GM23248 (cell line): ENCODE data around the gene RAB35. TPM values are rescaled to one million over a fixed set of nuclear protein-coding genes. Genes with fewer than 3 reads are reported as not detected.
A peak's percentile ranks its signal among the peaks of the same experiment; 100 is the strongest.

Experiments
- DNase-seq: peaks from one replicate; pipeline ENCODE4 v3.0.0-alpha.2; 2015
- H2AFZ ChIP-seq: fragments of 200-600 bp; sonication (generic); 2 replicates; pipeline ENCODE4 v1.6.1; 2016; ENCODE audit warnings: antibody characterized with exemption
- H3F3A ChIP-seq: fragments of 200-600 bp; sonication (generic); 2 replicates; pipeline ENCODE4 v1.6.1; 2016; ENCODE audit warnings: mild to moderate bottlenecking, antibody characterized with exemption, mixed run types; ENCODE audit not compliant: insufficient read depth
- H3K27ac ChIP-seq: fragments of 200-600 bp; sonication (generic); 2 replicates; pipeline ENCODE4 v1.5.1; 2016; ENCODE audit warnings: mild to moderate bottlenecking
- H3K27me3 ChIP-seq: fragments of 200-600 bp; sonication (generic); replicated peaks from 2 replicates; pipeline ENCODE4 v1.6.1; 2016; ENCODE audit warnings: mild to moderate bottlenecking; ENCODE audit not compliant: insufficient read depth
- H3K36me3 ChIP-seq: fragments of 200-600 bp; sonication (generic); 2 replicates; pipeline ENCODE4 v1.6.1; 2016; ENCODE audit warnings: low read depth, mild to moderate bottlenecking
- H3K4me1 ChIP-seq: fragments of 200-600 bp; sonication (generic); 2 replicates; pipeline ENCODE4 v1.6.1; 2016; ENCODE audit warnings: mild to moderate bottlenecking; ENCODE audit not compliant: insufficient read depth
- H3K4me2 ChIP-seq: fragments of 200-600 bp; sonication (generic); one replicate; pipeline ENCODE4 v1.6.1; 2016; ENCODE audit warnings: mild to moderate bottlenecking; ENCODE audit not compliant: unreplicated experiment
- H3K4me3 ChIP-seq: fragments of 200-600 bp; sonication (generic); 2 replicates; pipeline ENCODE4 v1.5.1; 2016; ENCODE audit warnings: mild to moderate bottlenecking
- H3K79me2 ChIP-seq: fragments of 200-600 bp; sonication (generic); 2 replicates; pipeline ENCODE4 v1.6.1; 2016; ENCODE audit warnings: mild to moderate bottlenecking; ENCODE audit not compliant: insufficient read depth
- H3K9ac ChIP-seq: fragments of 200-600 bp; sonication (generic); 2 replicates; pipeline ENCODE4 v1.6.1; 2016; ENCODE audit warnings: mild to moderate bottlenecking
- H3K9me2 ChIP-seq: fragments of 200-600 bp; sonication (generic); 2 replicates; pipeline ENCODE4 v1.6.1; 2016; ENCODE audit warnings: mixed run types, mild to moderate bottlenecking, moderate library complexity; ENCODE audit not compliant: insufficient read depth
- H3K9me3 ChIP-seq: fragments of 200-600 bp; sonication (generic); one replicate; pipeline ENCODE4 v1.6.1; 2017; ENCODE audit warnings: low read depth
- H4K20me1 ChIP-seq: fragments of 200-600 bp; sonication (generic); 2 replicates; pipeline ENCODE4 v1.6.0; 2016; ENCODE audit not compliant: insufficient read depth
- EZH2 ChIP-seq: fragments of 200-600 bp; sonication (generic); IDR thresholded peaks from 2 replicates; pipeline ENCODE4 v1.6.1; 2018; ENCODE audit warnings: antibody characterized with exemption, mild to moderate bottlenecking; ENCODE audit not compliant: insufficient read depth, poor library complexity, severe bottlenecking
- EZH2phosphoT487 ChIP-seq: fragments of 200-600 bp; sonication (generic); IDR thresholded peaks from 2 replicates; pipeline ENCODE4 v1.6.1; 2018; ENCODE audit warnings: antibody characterized with exemption, moderate library complexity, mild to moderate bottlenecking, low read depth; ENCODE audit not compliant: insufficient read depth
- WGBS, 2 experiments: methylation state at CpG; one replicate each; pipeline ENCODE4 v1.1.6; 2015 to 2017; ENCODE audit warnings: low lambda C conversion rate in 2 of 2, low coverage in 1 of 2; ENCODE audit errors: missing lambda C conversion rate in 2 of 2; 5-methylcytosine and 5-hydroxymethylcytosine counted together
- in situ Hi-C: fragments of 300-500 bp; cut with MboI; formaldehyde crosslinking; loops from 2 replicates; pipeline ENCODE4 v1.15.0; 2020
- polyA plus RNA-seq: library from polyadenylated mRNA; unstranded; fragments of >200 nt; fragmentation: Nextera tagmentation; extraction: Ambion mirVana; gene quantifications from 2 replicates; pipeline ENCODE4 v1.2.1, GENCODE V29; 2016
- total RNA-seq: library from RNA; depleted of rRNA; stranded (reverse); fragments of >200 nt; shearing (Covaris generic); gene quantifications from 2 replicates; pipeline ENCODE4 v1.2.3, GENCODE V29; 2014

Gene RAB35
- total and polyA plus RNA-seq, 2 experiments from 2014 or later: 28.7 to 37.1 TPM

- WGBS, 2 experiments: 30 to 33% methylated on average over 9 of the region's 9 CpGs
- Histone ChIP-seq H3K4me3 (peak overlapping the region; percentile 96), H3F3A (peaks cover 50% of the 10 kb centered on the region), H4K20me1 (no peaks in the 10 kb centered on the region; the same call in 1 of the 2 replicates), H3K36me3 (no peaks in the 10 kb centered on the region), H3K9me2 (no peaks in the 10 kb centered on the region), H3K9me3 (no peaks in the 10 kb centered on the region), H3K27ac (peak overlapping the region; percentile 91), H2AFZ (no peak overlapping the region), H3K27me3 (no peaks in the 10 kb centered on the region), H3K79me2 (peaks cover 33% of the 10 kb centered on the region), H3K9ac (peak overlapping the region; percentile 93), H3K4me2 (peak overlapping the region; percentile 98), H3K4me1 (peaks cover 36% of the 10 kb centered on the region)
- in situ Hi-C loops: no loop called here
- no peak for TF ChIP-seq EZH2phosphoT487
- no peak for TF ChIP-seq EZH2
- peak; percentile 76 for DNase-seq
Observed at GRCh38 chr12:120119271-120119973, 2.9 kb upstream of the RAB35 start.

GRCh38 chr12:120118321-120119061 is 1.9 kb upstream of the RAB35 start:
- Histone ChIP-seq H3K79me2 (peaks cover 43% of the 10 kb centered on the region), H2AFZ (peak overlapping the region; percentile 8; the same call in 1 of the 2 replicates)

GRCh38 chr12:120117961-120118320 is 1.4 kb upstream of the RAB35 start:
- H3K79me2 ChIP-seq: peaks cover 48% of the 10 kb centered on the region
- 1 to 4% methylated on average over 7 of the region's 7 CpGs for WGBS, 2 experiments
- H3K9ac ChIP-seq: peak overlapping the region; percentile 93
- H3K4me1 ChIP-seq: peaks cover 36% of the 10 kb centered on the region
- H3K9me3 ChIP-seq: no peaks in the 10 kb centered on the region
- no peaks in the 10 kb centered on the region; the same call in 1 of the 2 replicates for H4K20me1 ChIP-seq
- no peaks in the 10 kb centered on the region for H3K9me2 ChIP-seq
- TF ChIP-seq EZH2phosphoT487 (no peak), EZH2 (no peak)
- no peaks in the 10 kb centered on the region for H3K36me3 ChIP-seq
- peak overlapping the region; percentile 96 for H3K4me3 ChIP-seq
- DNase-seq: no peak
- peak overlapping the region; percentile 91 for H3K27ac ChIP-seq
- in situ Hi-C loops: no loop called here
- peak overlapping the region; percentile 98 for H3K4me2 ChIP-seq
- H2AFZ ChIP-seq: peak overlapping the region; percentile 8; the same call in 1 of the 2 replicates
- no peaks in the 10 kb centered on the region for H3K27me3 ChIP-seq
- peaks cover 45% of the 10 kb centered on the region for H3F3A ChIP-seq

More at GRCh38 chr12:120118321-120119061, 1.9 kb upstream of the RAB35 start:
- peaks cover 36% of the 10 kb centered on the region for H3K4me1 ChIP-seq
- H3K9me3 ChIP-seq: no peaks in the 10 kb centered on the region
- no peaks in the 10 kb centered on the region for H3K27me3 ChIP-seq
- TF ChIP-seq EZH2phosphoT487 (no peak), EZH2 (no peak)
- H3K36me3 ChIP-seq: no peaks in the 10 kb centered on the region
- peak overlapping the region; percentile 96 for H3K4me3 ChIP-seq
- in situ Hi-C loops: no loop called here
- peak; percentile 84 for DNase-seq
- peak overlapping the region; percentile 93 for H3K9ac ChIP-seq
- peaks cover 45% of the 10 kb centered on the region for H3F3A ChIP-seq
- no peaks in the 10 kb centered on the region; the same call in 1 of the 2 replicates for H4K20me1 ChIP-seq
- no peaks in the 10 kb centered on the region for H3K9me2 ChIP-seq
- peak overlapping the region; percentile 91 for H3K27ac ChIP-seq
- 9 to 10% methylated on average over 11 of the region's 11 CpGs for WGBS, 2 experiments
- peak overlapping the region; percentile 98 for H3K4me2 ChIP-seq

- peaks cover 57% of the 10 kb centered on the region for H3K79me2 ChIP-seq
- in situ Hi-C loops: no loop called here
- 0 to 2% methylated on average over 64 to 87 of the region's 91 CpGs for WGBS, 2 experiments
Observed at GRCh38 chr12:120116792-120117651, 469 bp upstream of the RAB35 start.

More at GRCh38 chr12:120116792-120117651, 469 bp upstream of the RAB35 start:
- Histone ChIP-seq H3K27ac (peak overlapping the region; percentile 91), H3K9me3 (no peaks in the 10 kb centered on the region), H3K4me2 (peak overlapping the region; percentile 98), H3K4me1 (peaks cover 36% of the 10 kb centered on the region), H3K27me3 (no peaks in the 10 kb centered on the region), H3K36me3 (no peaks in the 10 kb centered on the region), H3K9me2 (no peaks in the 10 kb centered on the region), H3F3A (peaks cover 45% of the 10 kb centered on the region), H3K4me3 (peak overlapping the region; percentile 96), H4K20me1 (no peaks in the 10 kb centered on the region; the same call in 1 of the 2 replicates), H3K9ac (peak overlapping the region; percentile 93), H2AFZ (peak overlapping the region; percentile 84)
- TF ChIP-seq EZH2phosphoT487: no peak
- TF ChIP-seq EZH2: no peak
- peak; percentile 96 for DNase-seq
